Upper lobe of left lung (tissue), 6 donors: ENCODE measurements around the gene KDM2A. TPM values are rescaled to one million over a fixed set of nuclear protein-coding genes. Genes with fewer than 3 reads are reported as not detected.
A peak's percentile ranks its signal among the peaks of the same experiment; 100 is the strongest.
"Not testable (repeated sequence)": the region's sequence is repeated elsewhere in the genome, so short reads cannot be mapped to it uniquely, and the experiment has no call there.

Experiments
- ATAC-seq, 2 donors: fragments of 200-7000 bp; cut with Tn5 transposase; one replicate each; pipeline ENCODE4 v1.9.1; 2022; ENCODE audit warnings: mild to moderate bottlenecking in 2 of 2, moderate library complexity in 2 of 2; ENCODE audit not compliant: low FRiP score in 2 of 2
- DNase-seq, 2 donors: peaks; one replicate each; pipeline ENCODE4 v3.0.0-alpha.2; 2019 to 2020
- H3K27ac ChIP-seq, 4 donors: fragments of 200-600 bp; sonication (generic); one replicate each; pipeline ENCODE4 v1.5.1; 2016 to 2019
- H3K27me3 ChIP-seq, 4 donors: fragments of 200-600 bp; sonication (generic); one replicate each; pipeline ENCODE4 v1.5.1; 2017 to 2019
- H3K36me3 ChIP-seq, 4 donors: fragments of 200-600 bp; sonication (generic); one replicate each; pipeline ENCODE4 v1.5.1; 2016 to 2019
- H3K4me1 ChIP-seq, 4 donors: fragments of 200-600 bp; sonication (generic); one replicate each; pipeline ENCODE4 v1.5.1; 2018 to 2019
- H3K4me3 ChIP-seq, 4 donors: fragments of 200-600 bp; sonication (generic); one replicate each; pipeline ENCODE4 v1.5.1; 2017 to 2019; ENCODE audit warnings: mild to moderate bottlenecking in 2 of 4, moderate library complexity in 1 of 4
- H3K9me3 ChIP-seq, 4 donors: fragments of 200-600 bp; sonication (generic); one replicate each; pipeline ENCODE4 v1.5.1; 2018 to 2019
- EP300 ChIP-seq, 4 donors: sonication (generic); formaldehyde crosslinking; IDR thresholded peaks; one replicate each; pipeline ENCODE4 v1.5.1; 2017; ENCODE audit warnings: antibody characterized with exemption in 4 of 4, control low read depth in 2 of 4
- POLR2A ChIP-seq, 4 donors: fragments of 450-650 bp; IDR thresholded peaks; one replicate each; pipeline ENCODE4 v1.5.1; 2016 to 2017; ENCODE audit warnings: antibody characterized with exemption in 4 of 4, mild to moderate bottlenecking in 2 of 4
- POLR2AphosphoS5 ChIP-seq, 2 donors: sonication (generic); formaldehyde crosslinking; IDR thresholded peaks; one replicate each; pipeline ENCODE4 v1.5.1; 2017; ENCODE audit warnings: antibody characterized with exemption in 2 of 2
- WGBS, 2 donors: methylation state at CpG; one replicate each; pipeline ENCODE4 v1.1.5; 2017 to 2018; 5-methylcytosine and 5-hydroxymethylcytosine counted together
- total RNA-seq, 6 donors: library from RNA; depleted of rRNA in 4 of 6; stranded (reverse); fragments of >200 nt in 4 of 6; gene quantifications; one replicate each; pipeline versions ENCODE4 v1.1.0 to v1.2.1, GENCODE V29; 2016 to 2021
- TF ChIP-seq, protein P1 (sequence below), 6 experiments: fragments of 450-650 bp in 4 of 6; fragments of 200-600 bp in 2 of 6; sonication (generic) in 2 of 6; IDR thresholded peaks; one replicate each; pipeline ENCODE4 v1.5.1; 2016 to 2019; ENCODE audit warnings: antibody characterized with exemption in 6 of 6
- donor health status: DM: no; HTN: no; CAD: no; lungs with moderate emphysema.
- donor health status: DM: no; HTN: yes; CAD: no; lungs with severe emphysema.

Gene KDM2A
- total RNA-seq, 6 donors from 2014 or later = 63.1 to 229 (median 74.0) TPM

DNA sequence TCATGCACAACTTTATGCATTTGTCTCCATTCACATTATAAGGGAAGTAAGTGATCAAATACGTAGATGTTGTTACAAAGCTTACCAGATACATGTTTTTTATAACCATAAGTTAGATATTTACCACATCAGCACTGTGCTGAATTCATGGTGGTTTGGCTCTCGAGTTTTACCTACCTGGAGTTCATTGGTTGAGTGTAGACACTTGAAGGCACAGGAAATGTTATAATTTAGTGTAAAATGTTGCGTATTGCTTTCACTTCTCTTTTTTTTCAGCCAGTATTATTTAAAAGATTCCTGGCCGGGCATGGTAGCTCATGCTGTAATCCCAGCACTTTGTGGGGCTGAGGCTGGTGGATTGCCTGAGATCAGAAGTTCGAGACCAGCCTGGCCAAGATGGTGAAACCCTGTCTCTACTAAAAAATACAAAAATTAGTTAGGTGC is 94.1 kb downstream of the KDM2A start:
- Histone ChIP-seq H3K36me3 (peaks cover 15 to 82% (median 52%) of the 10 kb centered on the region in 4 donors), H3K27ac (peak overlapping the region in 2 of 4 donors; percentile 38 to 64), H3K9me3 (no peaks in the 10 kb centered on the region), H3K4me1 (peaks cover 4 to 13% (median 7%) of the 10 kb centered on the region in 4 donors), H3K27me3 (no peaks in the 10 kb centered on the region), H3K4me3 (no peak overlapping the region)
- TF ChIP-seq POLR2A (IDR thresholded peaks at IDR 0.05) (no peak), POLR2AphosphoS5 (IDR thresholded peaks at IDR 0.05) (no peak), EP300 (IDR thresholded peaks at IDR 0.05) (no peak)
- TF ChIP-seq, protein P1, sequence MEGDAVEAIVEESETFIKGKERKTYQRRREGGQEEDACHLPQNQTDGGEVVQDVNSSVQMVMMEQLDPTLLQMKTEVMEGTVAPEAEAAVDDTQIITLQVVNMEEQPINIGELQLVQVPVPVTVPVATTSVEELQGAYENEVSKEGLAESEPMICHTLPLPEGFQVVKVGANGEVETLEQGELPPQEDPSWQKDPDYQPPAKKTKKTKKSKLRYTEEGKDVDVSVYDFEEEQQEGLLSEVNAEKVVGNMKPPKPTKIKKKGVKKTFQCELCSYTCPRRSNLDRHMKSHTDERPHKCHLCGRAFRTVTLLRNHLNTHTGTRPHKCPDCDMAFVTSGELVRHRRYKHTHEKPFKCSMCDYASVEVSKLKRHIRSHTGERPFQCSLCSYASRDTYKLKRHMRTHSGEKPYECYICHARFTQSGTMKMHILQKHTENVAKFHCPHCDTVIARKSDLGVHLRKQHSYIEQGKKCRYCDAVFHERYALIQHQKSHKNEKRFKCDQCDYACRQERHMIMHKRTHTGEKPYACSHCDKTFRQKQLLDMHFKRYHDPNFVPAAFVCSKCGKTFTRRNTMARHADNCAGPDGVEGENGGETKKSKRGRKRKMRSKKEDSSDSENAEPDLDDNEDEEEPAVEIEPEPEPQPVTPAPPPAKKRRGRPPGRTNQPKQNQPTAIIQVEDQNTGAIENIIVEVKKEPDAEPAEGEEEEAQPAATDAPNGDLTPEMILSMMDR (IDR thresholded peaks at IDR 0.05) = no peak
- 65 to 72% methylated on average over 5 of the region's 5 CpGs for WGBS, 2 donors
- DNase-seq = no peak
- peak in 1 of 2 donors; percentile 38 for ATAC-seq

DNA sequence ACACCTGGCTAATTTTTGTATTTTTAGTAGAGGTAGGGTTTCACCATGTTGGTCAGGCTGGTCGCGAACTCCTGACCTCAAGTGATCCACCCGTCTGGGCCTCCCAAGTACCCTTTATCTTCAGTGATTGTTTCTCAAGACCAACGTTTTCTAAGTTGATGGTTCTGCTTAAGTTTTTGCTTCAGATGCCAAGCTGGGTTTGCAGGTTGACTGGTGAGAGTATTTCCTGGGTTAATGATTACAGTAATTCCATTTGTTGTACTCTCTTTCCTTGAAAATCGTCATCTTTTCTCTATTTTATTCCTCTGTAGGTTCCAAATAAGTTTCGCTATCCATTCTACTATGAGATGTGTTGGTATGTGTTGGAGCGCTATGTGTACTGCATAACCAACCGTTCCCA is 108.7 kb downstream of the KDM2A start:
- TF ChIP-seq POLR2A (IDR thresholded peaks at IDR 0.05) = no peak
- TF ChIP-seq EP300 (IDR thresholded peaks at IDR 0.05) = no peak
- H3K9me3 ChIP-seq = no peaks in the 10 kb centered on the region
- no peak overlapping the region for H3K27ac ChIP-seq
- H3K4me3 ChIP-seq = no peak overlapping the region
- ATAC-seq = no peak
- 80 to 86% methylated on average over 8 of the region's 8 CpGs for WGBS, 2 donors
- DNase-seq = no peak
- no peaks in the 10 kb centered on the region for H3K4me1 ChIP-seq
- H3K36me3 ChIP-seq = peaks cover 29 to 88% (median 55%) of the 10 kb centered on the region in 4 donors
- no peaks in the 10 kb centered on the region for H3K27me3 ChIP-seq

DNA sequence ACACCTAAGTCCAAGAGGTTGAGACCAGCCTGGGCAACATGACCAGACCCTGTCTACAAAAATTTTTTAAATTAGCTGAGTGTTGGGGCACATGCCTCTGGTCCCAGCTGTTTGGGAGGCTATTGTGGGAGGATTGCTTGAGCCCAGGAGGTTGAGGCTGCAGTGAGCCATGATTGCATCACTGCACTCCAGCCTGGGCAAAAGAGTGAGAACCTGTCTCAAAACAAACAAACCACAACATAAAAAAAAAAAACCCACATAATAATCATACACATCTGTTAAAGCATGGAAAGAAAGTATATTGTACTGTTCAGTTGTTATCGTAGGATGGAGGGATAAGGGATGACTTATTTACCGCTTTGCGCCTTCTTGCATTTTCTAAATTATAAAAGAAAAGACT is 111.3 kb downstream of the KDM2A start:
- DNase-seq (no peak), ATAC-seq (no peak)
- H3K4me1 ChIP-seq = no peaks in the 10 kb centered on the region
- H3K9me3 ChIP-seq = no peaks in the 10 kb centered on the region
- H3K4me3 ChIP-seq = no peak overlapping the region
- H3K36me3 ChIP-seq = peaks cover 25 to 70% (median 43%) of the 10 kb centered on the region in 4 donors
- 94% methylated on average over 3 of the region's 3 CpGs for WGBS, 2 donors
- H3K27ac ChIP-seq = no peak overlapping the region
- H3K27me3 ChIP-seq = no peaks in the 10 kb centered on the region
- TF ChIP-seq, protein P1 (IDR thresholded peaks at IDR 0.05) = no peak
- no peak for TF ChIP-seq EP300 (IDR thresholded peaks at IDR 0.05)
- TF ChIP-seq POLR2AphosphoS5 (IDR thresholded peaks at IDR 0.05) = no peak
- no peak for TF ChIP-seq POLR2A (IDR thresholded peaks at IDR 0.05)

DNA sequence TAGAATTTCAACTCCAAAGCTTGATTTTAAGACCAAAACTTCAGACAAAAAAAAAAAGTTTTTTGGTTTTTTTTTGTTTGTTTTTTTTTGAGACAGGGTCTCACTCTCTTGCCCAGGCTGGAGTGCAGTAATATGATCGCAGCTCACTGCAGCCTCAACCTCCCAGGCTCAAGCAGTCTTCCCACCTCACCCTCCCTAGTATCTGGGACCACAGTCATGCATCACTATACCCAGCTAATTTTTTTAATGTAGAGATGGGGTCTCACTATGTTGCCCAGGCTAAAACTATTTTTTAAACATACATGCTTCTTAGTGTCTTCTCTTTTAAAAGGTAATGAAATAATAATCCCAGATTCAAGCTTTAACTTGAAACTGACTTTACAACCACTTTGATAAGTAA is 111.8 kb downstream of the KDM2A start:
- Histone ChIP-seq H3K27me3 (no peaks in the 10 kb centered on the region), H3K27ac (no peak overlapping the region), H3K9me3 (no peaks in the 10 kb centered on the region), H3K4me3 (no peak overlapping the region), H3K36me3 (peaks cover 25 to 65% (median 40%) of the 10 kb centered on the region in 4 donors), H3K4me1 (no peaks in the 10 kb centered on the region)
- no peak for TF ChIP-seq EP300 (IDR thresholded peaks at IDR 0.05)
- TF ChIP-seq POLR2A (IDR thresholded peaks at IDR 0.05) = no peak
- TF ChIP-seq, protein P1 (IDR thresholded peaks at IDR 0.05) = no peak
- no peak for TF ChIP-seq POLR2AphosphoS5 (IDR thresholded peaks at IDR 0.05)
- 100% methylated on average over 1 of the region's 1 CpG for WGBS, 2 donors
- DNase-seq = no peak
- no peak for ATAC-seq

DNA sequence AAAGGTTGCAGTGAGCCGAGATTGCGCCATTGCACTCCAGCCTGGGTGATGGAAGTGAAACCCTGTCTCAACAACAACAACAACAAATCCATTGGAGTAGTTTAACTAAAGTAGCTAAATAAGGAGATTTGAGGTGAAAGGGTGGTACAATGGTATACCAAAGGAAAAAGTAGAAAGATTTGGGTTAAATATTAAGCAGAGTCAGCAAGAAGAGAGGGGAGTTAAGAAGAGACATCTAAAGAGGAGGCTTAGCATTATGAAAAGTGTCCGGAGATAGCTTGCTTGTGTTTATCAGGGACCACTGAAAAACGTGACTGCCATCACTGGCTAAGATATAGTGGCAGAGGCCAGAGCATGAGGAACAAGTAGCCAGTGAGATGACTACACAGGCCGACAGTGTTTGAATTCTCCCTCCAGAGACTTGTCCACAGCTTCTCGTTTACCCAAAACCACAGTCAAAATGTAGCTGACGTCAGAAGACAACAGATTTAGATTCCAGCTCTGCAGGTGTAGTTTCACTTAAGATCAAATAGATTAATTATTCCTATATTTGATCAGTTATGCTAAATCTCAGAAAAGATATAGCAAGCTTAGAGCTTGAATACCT is 114.6 kb downstream of the KDM2A start:
- no peaks in the 10 kb centered on the region for H3K9me3 ChIP-seq
- H3K27ac ChIP-seq = no peak overlapping the region
- H3K27me3 ChIP-seq = no peaks in the 10 kb centered on the region
- no peak for TF ChIP-seq POLR2AphosphoS5 (IDR thresholded peaks at IDR 0.05)
- H3K4me1 ChIP-seq = peaks cover under 1 to 5% (median 4%) of the 10 kb centered on the region in 4 donors
- H3K36me3 ChIP-seq = peaks cover 17 to 45% (median 28%) of the 10 kb centered on the region in 4 donors
- no peak overlapping the region for H3K4me3 ChIP-seq
- ATAC-seq = no peak
- WGBS, 2 donors = 78 to 80% methylated on average over 7 of the region's 7 CpGs
- no peak for DNase-seq

DNA sequence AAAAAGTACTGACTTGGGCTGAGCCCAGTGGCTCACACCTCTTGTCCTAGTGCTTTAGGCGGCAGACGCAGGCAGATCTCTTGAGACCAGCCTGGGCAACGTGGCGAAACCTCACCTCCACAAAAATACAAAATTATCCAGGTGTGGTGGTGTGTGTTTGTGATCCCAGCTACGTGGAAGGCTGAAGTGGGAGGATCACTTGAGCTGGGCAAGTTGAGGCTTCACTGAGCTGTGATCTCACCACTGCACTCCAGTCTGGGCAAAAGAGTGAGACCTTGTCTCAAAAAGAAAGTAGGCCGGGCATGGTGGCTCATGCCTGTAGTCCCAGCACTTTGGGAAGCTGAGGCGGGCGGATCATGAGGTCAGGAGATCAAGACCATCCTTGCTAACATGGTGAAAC is 115.5 kb downstream of the KDM2A start:
- H3K9me3 ChIP-seq, H3K27me3 ChIP-seq, ATAC-seq, H3K27ac ChIP-seq, H3K4me3 ChIP-seq, DNase-seq: not testable (repeated sequence)
- 93 to 94% methylated on average over 8 of the region's 8 CpGs for WGBS, 2 donors
- Histone ChIP-seq H3K36me3 (peaks cover 9 to 36% (median 22%) of the 10 kb centered on the region in 4 donors), H3K4me1 (peaks cover 9 to 14% (median 13%) of the 10 kb centered on the region in 4 donors)
